NCI-H774 (cell line): ENCODE data around the gene SMO.

Source experiments
- DNase-seq: peaks from one replicate; lab custom pipeline; 2025; lab: John Stamatoyannopoulos, UW

Gene SMO

DNA sequence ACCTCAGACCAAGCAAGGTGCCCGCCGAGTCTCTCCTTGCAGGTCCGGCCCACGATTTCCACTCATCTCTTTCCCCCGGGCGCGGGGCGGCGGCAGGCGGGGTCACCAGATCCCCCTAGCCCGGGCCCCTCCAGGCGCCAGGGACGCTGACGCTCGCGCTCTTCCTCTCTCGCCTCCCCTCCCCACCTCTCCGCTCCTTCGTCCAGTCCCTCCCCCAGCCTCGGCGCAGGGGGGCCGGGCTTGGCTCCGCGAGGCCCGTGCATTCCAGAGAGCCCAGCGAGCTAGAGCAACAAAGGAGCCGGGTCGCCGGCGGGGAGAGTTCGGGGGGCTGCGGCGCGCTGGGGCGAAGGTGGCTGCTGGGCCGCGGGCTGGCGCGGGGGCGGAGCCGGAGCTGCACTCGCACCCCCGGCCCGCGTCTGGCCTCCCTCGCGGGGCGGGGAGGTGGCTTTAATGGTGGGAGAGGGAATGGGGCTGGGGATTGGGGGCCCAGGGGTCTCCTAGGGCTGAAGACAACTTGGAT, at the start of gene SMO:
TSS of gene SMO (plus strand) at position 262 of the 520 bp plus-strand sequence. CDS start 519 bp downstream, outside the sequence.
- DNase-seq = no peak

DNA sequence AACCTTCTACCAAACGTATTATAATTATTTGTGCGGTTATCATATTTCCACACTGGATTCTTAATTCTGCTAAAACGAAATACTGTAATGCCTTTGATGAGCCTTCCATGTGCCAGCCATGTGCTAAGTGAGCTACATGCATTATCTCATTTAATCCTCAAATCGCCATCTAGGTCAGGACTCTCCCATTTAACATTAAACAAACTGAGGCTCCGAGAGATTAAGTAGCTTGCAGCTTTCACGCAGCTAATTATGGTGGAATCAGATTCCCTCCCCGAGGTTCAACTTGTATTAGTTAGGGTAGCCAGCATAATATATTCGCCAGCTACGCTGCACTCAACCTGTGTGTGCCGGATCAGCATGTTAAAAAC, 44.7 kb upstream of the SMO start:
- DNase-seq = no peak

DNA sequence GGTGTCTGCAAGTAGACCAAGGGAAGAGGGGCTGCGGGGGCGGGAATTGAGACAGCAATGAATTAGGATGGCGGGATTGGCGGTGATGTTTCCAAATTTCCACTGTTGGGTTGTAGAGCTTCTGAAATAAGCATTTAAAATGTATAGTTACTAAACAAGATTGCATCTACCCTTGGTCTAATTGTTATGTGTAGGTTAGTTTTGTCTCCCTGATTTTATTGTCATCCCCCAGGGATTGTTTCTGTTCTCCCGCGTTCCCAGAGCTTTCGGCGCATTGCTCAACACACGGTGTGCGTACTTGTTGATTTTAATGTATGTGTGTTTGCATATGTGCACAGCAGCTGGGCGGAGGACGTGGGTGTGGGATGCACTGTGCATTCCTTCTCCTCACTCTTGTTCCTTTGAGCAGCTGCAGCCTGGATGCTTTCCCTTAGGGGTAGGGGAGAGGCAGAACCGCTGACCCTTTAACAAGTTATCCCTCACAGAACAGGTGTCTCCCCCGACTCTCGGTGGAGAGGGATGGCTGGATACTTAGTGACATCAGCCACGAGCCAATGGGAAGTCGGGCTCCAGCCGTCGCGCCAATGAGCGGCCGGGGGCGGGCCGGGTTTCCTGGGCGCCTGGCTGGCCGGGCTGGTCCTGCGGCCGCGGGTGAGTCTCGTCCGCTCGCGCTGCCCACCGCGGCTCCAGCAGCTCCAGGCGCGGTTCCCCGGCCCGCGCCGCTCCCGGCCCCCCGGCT, 44.2 kb upstream of the SMO start, which contains the start of gene TSPAN33:
TSS of gene TSPAN33 (plus strand) at position 613 of the 739 bp plus-strand sequence. CDS start 274 bp downstream, outside the sequence.
- peak; percentile 70 for DNase-seq

DNA sequence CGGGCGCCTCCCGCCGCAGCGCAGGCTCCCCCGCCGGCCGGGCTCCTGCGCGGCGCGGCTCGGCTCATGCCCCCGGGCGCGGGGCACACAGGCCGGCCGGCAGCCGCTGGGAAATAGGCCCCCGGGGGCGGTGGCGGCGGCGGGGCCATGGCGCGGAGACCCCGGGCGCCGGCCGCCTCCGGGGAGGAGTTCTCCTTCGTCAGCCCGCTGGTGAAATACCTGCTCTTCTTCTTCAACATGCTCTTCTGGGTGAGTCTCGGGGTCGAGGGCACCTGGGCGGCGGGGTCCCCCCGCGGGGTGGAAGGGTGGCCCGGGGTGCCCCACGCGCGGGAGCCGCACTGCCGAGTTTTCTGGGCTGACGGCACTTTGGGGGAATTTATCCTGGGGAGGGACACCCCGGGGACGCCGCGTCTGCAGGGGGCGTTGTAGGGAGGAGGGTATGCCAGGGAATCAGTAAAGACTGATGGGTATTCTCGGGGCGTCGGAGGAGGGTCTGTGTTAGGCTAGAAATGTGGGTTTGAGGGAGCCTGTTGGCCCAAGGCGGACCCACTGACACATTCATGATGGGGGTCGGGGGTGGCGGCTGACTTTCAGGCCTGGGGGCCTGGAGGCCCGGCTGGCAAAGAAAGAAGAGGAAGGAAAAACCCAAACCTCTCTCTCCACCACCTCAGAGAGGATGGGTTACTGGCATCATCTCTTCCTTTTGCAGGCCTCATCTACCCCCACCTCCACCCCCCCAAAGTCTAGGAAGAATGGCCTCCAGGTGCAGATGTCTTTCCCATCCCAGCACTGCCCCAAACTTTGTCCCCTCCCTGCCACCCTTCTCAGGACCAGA, 43.4 kb upstream of the SMO start:
- DNase-seq = no peak

- no peak for DNase-seq
Measured at GRCh38 chr7:129146237-129146979, 42.0 kb upstream of the SMO start.

GRCh38 chr7:129147731-129148130, 40.7 kb upstream of the SMO start:
- DNase-seq = no peak

- DNase-seq = no peak
Measured at GRCh38 chr7:129149511-129149910, 38.9 kb upstream of the SMO start.

DNA sequence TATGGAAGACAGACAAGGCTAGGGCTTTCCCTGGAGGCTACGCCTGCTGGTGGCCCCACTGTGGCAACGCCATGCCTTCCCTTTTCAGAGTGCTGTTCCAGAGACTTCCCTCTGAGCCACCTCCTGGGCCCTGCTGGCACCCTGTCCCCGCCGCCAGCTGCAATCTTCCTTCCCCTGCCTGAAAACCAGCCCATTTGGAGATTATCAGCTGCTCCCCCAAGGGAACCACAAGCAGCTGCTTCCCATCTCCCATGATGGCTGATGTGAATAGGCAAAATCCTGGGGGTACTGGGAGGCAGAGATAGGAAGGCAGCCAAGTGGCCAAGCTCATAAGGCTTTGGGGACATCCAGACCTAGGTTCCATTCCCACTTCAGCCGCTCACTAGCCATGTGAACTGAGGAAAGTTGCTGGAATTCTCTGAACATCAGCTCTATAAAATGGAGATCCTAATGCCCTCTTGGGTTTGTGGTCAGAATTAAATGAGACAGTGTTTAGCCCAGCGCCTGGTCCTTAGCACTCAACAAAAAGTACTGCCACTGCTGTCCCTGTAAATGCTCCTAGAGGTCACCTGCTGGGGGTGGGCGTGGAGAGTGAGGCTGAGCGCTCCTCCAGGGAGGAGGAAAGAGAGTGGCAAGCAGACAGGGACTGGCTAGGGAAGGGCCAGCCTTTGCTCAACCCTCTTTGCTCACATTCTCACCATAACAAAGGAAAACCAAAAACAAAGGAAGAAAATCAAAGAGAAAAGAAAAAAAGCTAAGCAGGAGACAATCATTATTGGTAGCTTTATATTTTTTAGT, 38.0 kb upstream of the SMO start:
- DNase-seq = no peak

DNA sequence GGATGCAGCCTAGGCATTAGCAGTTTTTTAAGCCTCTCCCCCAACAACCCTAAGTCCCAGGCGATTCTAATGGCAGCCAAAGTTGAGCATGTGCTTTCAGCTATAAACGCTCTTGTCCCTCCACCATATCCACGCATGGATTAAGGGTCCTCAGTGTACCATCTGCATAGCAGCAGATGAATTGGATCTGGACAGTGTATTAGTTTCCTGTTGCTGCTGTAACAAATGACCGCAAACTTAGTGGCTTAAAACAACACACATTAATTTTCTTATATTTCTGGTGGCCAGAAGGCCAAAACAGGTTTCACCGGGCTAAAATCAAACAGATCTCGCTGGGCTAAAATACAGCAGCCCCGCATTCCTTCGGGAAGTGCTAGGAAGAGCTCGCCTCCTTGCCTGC, 30.8 kb upstream of the SMO start:
- DNase-seq = no peak

GRCh38 chr7:129159539-129159938, 28.9 kb upstream of the SMO start:
- DNase-seq = no peak

- DNase-seq = no peak
Measured at GRCh38 chr7:129160161-129160905, 28.1 kb upstream of the SMO start.

GRCh38 chr7:129161524-129162225, 26.8 kb upstream of the SMO start:
- no peak for DNase-seq

- DNase-seq = no peak
Measured at GRCh38 chr7:129162732-129163131, 25.7 kb upstream of the SMO start.

DNA sequence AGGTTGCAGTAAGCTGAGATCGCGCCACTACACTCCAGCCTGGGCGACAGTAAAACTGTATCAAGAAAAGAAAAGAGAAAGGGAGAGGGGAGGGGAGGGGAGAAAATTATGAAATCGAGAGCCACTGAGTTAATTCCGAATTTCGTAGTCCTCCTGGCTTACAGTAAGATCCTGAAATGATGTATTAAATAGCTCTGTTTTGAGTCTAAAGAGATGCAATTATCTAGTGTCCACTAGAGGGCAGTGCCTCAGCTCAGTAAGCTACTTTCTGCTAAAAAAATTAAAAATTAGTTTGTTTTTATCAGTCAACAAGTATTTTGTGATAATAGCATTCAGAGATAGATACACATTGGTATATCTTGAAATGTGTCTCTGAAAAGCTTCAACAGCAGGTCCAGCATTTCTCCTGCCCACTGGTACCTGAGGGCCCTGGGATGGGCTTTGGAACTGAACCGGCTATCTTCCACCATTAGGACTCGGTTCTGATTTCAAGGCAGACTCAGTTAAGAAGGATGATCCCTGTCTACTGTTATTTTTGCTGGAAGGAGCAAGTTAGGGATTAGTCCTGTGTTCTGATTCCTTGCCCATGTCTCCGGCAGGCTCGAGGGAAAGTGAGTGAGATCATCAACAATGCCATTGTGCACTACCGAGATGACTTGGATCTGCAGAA, 24.4 kb upstream of the SMO start:
- DNase-seq = no peak

GRCh38 chr7:129166745-129167144, 21.7 kb upstream of the SMO start:
- DNase-seq = no peak

DNA sequence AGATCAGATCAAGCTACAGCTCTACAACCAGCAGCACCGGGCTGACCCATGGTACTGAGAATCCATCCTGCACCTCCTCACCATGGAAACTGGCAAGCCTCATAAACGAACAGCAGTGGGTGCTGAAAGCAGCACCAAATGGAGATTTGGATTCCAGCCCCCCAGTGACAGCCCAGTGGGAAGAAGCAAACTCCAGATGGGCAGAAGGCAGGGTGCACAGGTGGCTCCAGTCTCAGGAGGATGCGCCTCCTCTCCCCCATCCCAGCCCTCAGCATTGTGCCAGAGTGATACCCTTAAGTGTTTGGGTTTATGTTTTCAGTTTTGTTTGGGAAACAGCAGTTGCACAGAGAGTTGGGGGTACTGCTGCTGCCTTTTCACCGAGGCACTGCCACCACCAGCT, 20.6 kb upstream of the SMO start:
- DNase-seq = no peak

- DNase-seq = no peak
Measured at GRCh38 chr7:129168231-129169021, 20.0 kb upstream of the SMO start.

DNA sequence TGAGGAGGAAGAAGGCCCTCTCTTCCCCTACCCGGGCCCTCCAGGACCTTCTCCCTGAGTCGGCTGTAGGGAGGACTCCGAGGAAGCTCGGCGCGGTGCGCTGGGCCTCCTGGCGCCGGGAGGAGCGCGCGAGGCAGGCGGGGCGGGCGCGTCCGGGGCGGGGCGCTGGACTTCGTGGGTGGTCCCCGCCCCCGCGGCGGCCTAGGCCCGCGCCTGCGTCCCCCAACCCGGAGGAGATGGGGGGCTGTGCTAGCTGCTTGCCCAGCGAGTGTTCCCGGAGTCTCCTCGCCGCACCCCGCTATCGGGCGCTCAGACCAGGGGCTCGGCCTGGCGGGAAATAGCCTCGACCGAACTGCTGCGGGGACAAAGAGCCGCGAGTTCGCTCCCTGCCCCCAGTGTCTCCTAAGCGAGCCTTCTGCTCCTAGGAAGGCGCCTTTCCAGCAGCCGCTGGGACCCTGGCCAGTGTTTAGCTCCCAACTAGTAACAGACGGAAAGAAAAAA, 19.2 kb upstream of the SMO start:
- DNase-seq = peak; percentile 51
